ENCODE data around the gene TSHZ2.

Gene TSHZ2

GRCh38 chr20:53091789-53092188 is 119.6 kb downstream of the TSHZ2 start:
- no peak for DNase-seq

- no peak for DNase-seq
These were observed 120.7 kb downstream of the TSHZ2 start for GRCh38 chr20:53092772-53093300.

GRCh38 chr20:53097371-53097770 is 125.2 kb downstream of the TSHZ2 start:
- no peak for DNase-seq

GRCh38 chr20:53097791-53098190 is 125.6 kb downstream of the TSHZ2 start:
- no peak for DNase-seq

- no peak for DNase-seq
These were observed 126.5 kb downstream of the TSHZ2 start for GRCh38 chr20:53098621-53099020.

GRCh38 chr20:53099856-53100255 is 127.7 kb downstream of the TSHZ2 start:
- no peak for DNase-seq

GRCh38 chr20:53100476-53100911 is 128.3 kb downstream of the TSHZ2 start:
- DNase-seq, result no peak

GRCh38 chr20:53101992-53102760 is 130.0 kb downstream of the TSHZ2 start:
- no peak for DNase-seq

GRCh38 chr20:53103124-53103523 is 131.0 kb downstream of the TSHZ2 start:
- DNase-seq, result no peak

- DNase-seq, result no peak
These were observed 132.7 kb downstream of the TSHZ2 start for GRCh38 chr20:53104884-53105283.

- no peak for DNase-seq
These were observed 144.6 kb downstream of the TSHZ2 start for GRCh38 chr20:53116733-53117132.

- no peak for DNase-seq
These were observed 150.7 kb downstream of the TSHZ2 start for GRCh38 chr20:53122853-53123252.

- DNase-seq, result no peak
These were observed 152.0 kb downstream of the TSHZ2 start for GRCh38 chr20:53124075-53124551.

GRCh38 chr20:53124803-53125202 is 152.6 kb downstream of the TSHZ2 start:
- DNase-seq, result no peak

GRCh38 chr20:53126185-53126584 is 154.0 kb downstream of the TSHZ2 start:
- no peak for DNase-seq

GRCh38 chr20:53127027-53127426 is 154.9 kb downstream of the TSHZ2 start:
- no peak for DNase-seq

GRCh38 chr20:53128004-53128403 is 155.8 kb downstream of the TSHZ2 start:
- DNase-seq, result no peak

- DNase-seq, result no peak
These were observed 157.4 kb downstream of the TSHZ2 start for GRCh38 chr20:53129563-53129962.

- no peak for DNase-seq
These were observed 158.6 kb downstream of the TSHZ2 start for GRCh38 chr20:53130795-53131194.

- DNase-seq, result no peak
These were observed 161.0 kb downstream of the TSHZ2 start for GRCh38 chr20:53133125-53133524.

GRCh38 chr20:53133628-53134027 is 161.5 kb downstream of the TSHZ2 start:
- no peak for DNase-seq

- DNase-seq, result no peak
These were observed 164.3 kb downstream of the TSHZ2 start for GRCh38 chr20:53136473-53136872.

- no peak for DNase-seq
These were observed 166.5 kb downstream of the TSHZ2 start for GRCh38 chr20:53138454-53139262.
